ENCODE data around the gene SLC8A2.
A peak's percentile ranks its signal among the peaks of the same experiment; 100 is the strongest.

SLC8A2 gene

GRCh38 chr19:47518139-47518538 is 46.4 kb upstream of the SLC8A2 start:
- Histone ChIP-seq H2BK5ac (ENCODE audit: low read depth, low read length, poor library complexity) (no peak overlapping the region), H3K9ac (ENCODE audit: low read length) (no peak overlapping the region), H4K8ac (ENCODE audit: low read depth, low read length) (no peak overlapping the region), H3K79me1 (ENCODE audit: low read length) (peaks cover 8% of the 10 kb centered on the region), H3K36me3 (ENCODE audit: control insufficient read depth in 1 of 2, insufficient read depth in 2 of 2, low read length in 2 of 2) (no peaks in the 10 kb centered on the region), H2AFZ (ENCODE audit: insufficient read depth, low read length, poor library complexity) (no peak overlapping the region), H3K4me2 (ENCODE audit: low read length) (no peak overlapping the region), H3K23ac (ENCODE audit: low read length) (no peak overlapping the region), H3K4me1 (ENCODE audit: control insufficient read depth in 1 of 2, insufficient read depth in 2 of 2, low read length in 2 of 2) (peaks cover 4 to 6% of the 10 kb centered on the region in 2 experiments), H3K27ac (ENCODE audit: low read depth, low read length) (no peak overlapping the region), H2BK12ac (ENCODE audit: low read length) (no peak overlapping the region), H3K4me3 (ENCODE audit: low read depth, low read length) (no peak overlapping the region), H3K14ac (ENCODE audit: low read length) (no peak overlapping the region), H3K4ac (ENCODE audit: low read depth, low read length) (no peak overlapping the region), H2AK5ac (ENCODE audit: low read length) (no peak overlapping the region), H2BK120ac (ENCODE audit: insufficient read depth, low read length, poor library complexity) (no peak overlapping the region), H4K12ac (ENCODE audit: low read depth, low read length) (no peak overlapping the region), H3K27me3 (ENCODE audit: insufficient read depth, low read length) (no peaks in the 10 kb centered on the region), H4K91ac (ENCODE audit: low read depth, low read length) (no peak overlapping the region), H3K79me2 (ENCODE audit: control insufficient read depth, insufficient read depth, low read length, poor library complexity) (peaks cover 10% of the 10 kb centered on the region), H3K9me3 (ENCODE audit: insufficient read depth, low read depth, low read length) (no peaks in the 10 kb centered on the region), H3K18ac (ENCODE audit: low read length) (no peak overlapping the region)
- whole genome bisulfite sequencing (ENCODE audit: extremely low coverage, insufficient coverage, insufficient read length), result no CpG with 5 or more reads among the region's 4 CpGs
- no peak for DNase-seq

- peak within 1 kb of the TSS; percentile 34 for H2BK12ac ChIP-seq (ENCODE audit: low read length)
- H4K91ac ChIP-seq (ENCODE audit: low read depth, low read length), result peak within 1 kb of the TSS; percentile 87
- peak within 1 kb of the TSS; percentile 87 for H3K18ac ChIP-seq (ENCODE audit: low read length)
- peak within 1 kb of the TSS; percentile 78 for H3K27ac ChIP-seq (ENCODE audit: low read depth, low read length)
- H3K79me1 ChIP-seq (ENCODE audit: low read length), result peaks cover 8% of the 10 kb centered on the region
- peak within 1 kb of the TSS; percentile 98 for H3K4ac ChIP-seq (ENCODE audit: low read depth, low read length)
- H3K36me3 ChIP-seq (ENCODE audit: control insufficient read depth in 1 of 2, insufficient read depth in 2 of 2, low read length in 2 of 2), result peaks cover 2 to 3% of the 10 kb centered on the region in 2 experiments
- H4K12ac ChIP-seq (ENCODE audit: low read depth, low read length), result peak within 1 kb of the TSS; percentile 70
- peak within 1 kb of the TSS; percentile 90 for H3K9ac ChIP-seq (ENCODE audit: low read length)
- H3K27me3 ChIP-seq (ENCODE audit: insufficient read depth, low read length), result no peaks in the 10 kb centered on the region
- peak within 1 kb of the TSS; percentile 78 for H2BK5ac ChIP-seq (ENCODE audit: low read depth, low read length, poor library complexity)
- H2BK120ac ChIP-seq (ENCODE audit: insufficient read depth, low read length, poor library complexity), result peak within 1 kb of the TSS; percentile 77
- peak within 1 kb of the TSS; percentile 92 for H2AK5ac ChIP-seq (ENCODE audit: low read length)
- peak within 1 kb of the TSS; percentile 93 for H3K14ac ChIP-seq (ENCODE audit: low read length)
- H3K79me2 ChIP-seq (ENCODE audit: control insufficient read depth, insufficient read depth, low read length, poor library complexity), result peaks cover 16% of the 10 kb centered on the region
- peak within 1 kb of the TSS; percentile 89 for H4K8ac ChIP-seq (ENCODE audit: low read depth, low read length)
- H3K9me3 ChIP-seq (ENCODE audit: insufficient read depth, low read depth, low read length), result no peaks in the 10 kb centered on the region
- H3K4me1 ChIP-seq (ENCODE audit: control insufficient read depth in 1 of 2, insufficient read depth in 2 of 2, low read length in 2 of 2), result peaks cover 10 to 13% of the 10 kb centered on the region in 2 experiments
- H2AFZ ChIP-seq (ENCODE audit: insufficient read depth, low read length, poor library complexity), result peak within 1 kb of the TSS; percentile 67
- no peak within 1 kb of the TSS for H3K23ac ChIP-seq (ENCODE audit: low read length)
- DNase-seq, result peak; percentile 100
- no CpG with 5 or more reads among the region's 78 CpGs for WGBS (ENCODE audit: extremely low coverage, insufficient coverage, insufficient read length)
- H3K4me3 ChIP-seq (ENCODE audit: low read depth, low read length), result peak within 1 kb of the TSS; percentile 94
- H3K4me2 ChIP-seq (ENCODE audit: low read length), result peak within 1 kb of the TSS; percentile 67
Measured at GRCh38 chr19:47514869-47515588, 43.3 kb upstream of the SLC8A2 start, which contains the start of gene NAPA. TSS of gene NAPA (minus strand) at chr19:47515063. CDS start at chr19:47514940, 123 bp downstream.

DNA sequence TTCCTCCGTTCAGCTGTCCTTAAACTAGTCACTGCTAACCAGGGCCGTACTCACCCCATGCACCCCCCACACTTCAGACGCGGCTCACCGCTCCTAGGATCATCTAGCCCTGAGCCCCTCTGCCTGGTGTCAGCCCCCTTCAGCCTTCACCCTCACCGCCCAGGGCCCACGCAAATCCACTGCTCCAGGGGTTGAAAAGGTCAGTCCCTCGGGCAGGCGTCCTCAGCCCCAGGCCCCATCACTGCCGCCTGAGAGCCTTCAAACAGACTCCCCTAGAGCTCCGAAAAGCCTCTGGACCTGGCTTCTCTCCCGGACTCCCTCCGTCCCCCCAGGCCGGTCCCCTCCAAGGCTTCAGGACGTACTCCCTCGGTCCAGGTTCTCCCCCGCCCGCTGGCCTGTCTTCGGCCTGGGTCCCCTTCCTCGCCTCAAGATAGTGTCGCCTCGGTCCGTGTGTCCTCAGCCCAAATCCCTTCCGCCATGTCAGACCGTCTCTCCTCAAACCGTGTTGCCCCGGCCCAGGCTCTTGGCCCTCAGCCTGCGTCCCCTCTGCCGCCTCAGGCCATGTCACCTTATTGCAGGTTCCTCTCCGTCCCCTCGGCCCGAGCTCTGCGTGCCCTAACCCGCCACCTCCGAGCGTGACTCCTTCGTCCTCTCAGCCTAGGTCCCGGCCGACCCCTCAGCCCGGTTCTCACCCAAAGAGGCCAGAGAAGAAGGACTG is 42.6 kb upstream of the SLC8A2 start:
- H3K27me3 ChIP-seq (ENCODE audit: insufficient read depth, low read length), result no peaks in the 10 kb centered on the region
- H2AK5ac ChIP-seq (ENCODE audit: low read length), result peak overlapping the region; percentile 92
- peak overlapping the region; percentile 89 for H4K8ac ChIP-seq (ENCODE audit: low read depth, low read length)

GRCh38 chr19:47512948-47513319 is 41.2 kb upstream of the SLC8A2 start:
- no CpG with 5 or more reads among the region's 8 CpGs for WGBS (ENCODE audit: extremely low coverage, insufficient coverage, insufficient read length)
- no peak overlapping the region for H3K23ac ChIP-seq (ENCODE audit: low read length)
- H4K91ac ChIP-seq (ENCODE audit: low read depth, low read length), result no peak overlapping the region
- no peak overlapping the region for H3K14ac ChIP-seq (ENCODE audit: low read length)
- no peak overlapping the region for H4K8ac ChIP-seq (ENCODE audit: low read depth, low read length)
- H3K4me3 ChIP-seq (ENCODE audit: low read depth, low read length), result no peak overlapping the region
- no peak for DNase-seq
- no peak overlapping the region for H3K9ac ChIP-seq (ENCODE audit: low read length)
- H3K79me2 ChIP-seq (ENCODE audit: control insufficient read depth, insufficient read depth, low read length, poor library complexity), result peaks cover 23% of the 10 kb centered on the region
- H3K9me3 ChIP-seq (ENCODE audit: insufficient read depth, low read depth, low read length), result no peaks in the 10 kb centered on the region
- no peak overlapping the region for H3K27ac ChIP-seq (ENCODE audit: low read depth, low read length)
- no peak overlapping the region for H4K12ac ChIP-seq (ENCODE audit: low read depth, low read length)
- peaks cover 8% of the 10 kb centered on the region for H3K79me1 ChIP-seq (ENCODE audit: low read length)
- H3K27me3 ChIP-seq (ENCODE audit: insufficient read depth, low read length), result no peaks in the 10 kb centered on the region
- H2BK12ac ChIP-seq (ENCODE audit: low read length), result no peak overlapping the region
- peaks cover 2 to 5% of the 10 kb centered on the region in 2 experiments for H3K36me3 ChIP-seq (ENCODE audit: control insufficient read depth in 1 of 2, insufficient read depth in 2 of 2, low read length in 2 of 2)
- H2BK5ac ChIP-seq (ENCODE audit: low read depth, low read length, poor library complexity), result no peak overlapping the region
- H3K4me1 ChIP-seq (ENCODE audit: control insufficient read depth in 1 of 2, insufficient read depth in 2 of 2, low read length in 2 of 2), result peaks cover 10 to 15% of the 10 kb centered on the region in 2 experiments
- H2AK5ac ChIP-seq (ENCODE audit: low read length), result no peak overlapping the region
- H3K4me2 ChIP-seq (ENCODE audit: low read length), result peak overlapping the region; percentile 34
- no peak overlapping the region for H2BK120ac ChIP-seq (ENCODE audit: insufficient read depth, low read length, poor library complexity)
- H2AFZ ChIP-seq (ENCODE audit: insufficient read depth, low read length, poor library complexity), result no peak overlapping the region
- H3K4ac ChIP-seq (ENCODE audit: low read depth, low read length), result peak overlapping the region; percentile 84
- H3K18ac ChIP-seq (ENCODE audit: low read length), result no peak overlapping the region

More for the DNA sequence above, 42.6 kb upstream of the SLC8A2 start:
- Histone ChIP-seq H4K12ac (ENCODE audit: low read depth, low read length) (peak overlapping the region; percentile 70), H3K4me3 (ENCODE audit: low read depth, low read length) (peak overlapping the region; percentile 94), H2BK12ac (ENCODE audit: low read length) (peak overlapping the region; percentile 34), H3K27ac (ENCODE audit: low read depth, low read length) (peak overlapping the region; percentile 54), H3K9ac (ENCODE audit: low read length) (peak overlapping the region; percentile 90), H3K9me3 (ENCODE audit: insufficient read depth, low read depth, low read length) (no peaks in the 10 kb centered on the region), H3K79me2 (ENCODE audit: control insufficient read depth, insufficient read depth, low read length, poor library complexity) (peaks cover 20% of the 10 kb centered on the region), H2BK5ac (ENCODE audit: low read depth, low read length, poor library complexity) (peak overlapping the region; percentile 76), H3K36me3 (ENCODE audit: control insufficient read depth in 1 of 2, insufficient read depth in 2 of 2, low read length in 2 of 2) (peaks cover 2 to 5% of the 10 kb centered on the region in 2 experiments), H2BK120ac (ENCODE audit: insufficient read depth, low read length, poor library complexity) (peak overlapping the region; percentile 77), H3K14ac (ENCODE audit: low read length) (peak overlapping the region; percentile 93), H2AFZ (ENCODE audit: insufficient read depth, low read length, poor library complexity) (peak overlapping the region; percentile 63), H3K79me1 (ENCODE audit: low read length) (peaks cover 8% of the 10 kb centered on the region), H4K91ac (ENCODE audit: low read depth, low read length) (peak overlapping the region; percentile 87), H3K4ac (ENCODE audit: low read depth, low read length) (peak overlapping the region; percentile 98), H3K18ac (ENCODE audit: low read length) (peak overlapping the region; percentile 87), H3K23ac (ENCODE audit: low read length) (no peak overlapping the region), H3K4me2 (ENCODE audit: low read length) (peak overlapping the region; percentile 67), H3K4me1 (ENCODE audit: control insufficient read depth in 1 of 2, insufficient read depth in 2 of 2, low read length in 2 of 2) (peaks cover 10 to 13% of the 10 kb centered on the region in 2 experiments)
- WGBS (ENCODE audit: extremely low coverage, insufficient coverage, insufficient read length), result no CpG with 5 or more reads among the region's 40 CpGs
- DNase-seq, result no peak
